ENCODE data around the gene SLC36A2.
"Not testable (repeated sequence)": the region's sequence is repeated elsewhere in the genome, so short reads cannot be mapped to it uniquely, and the experiment has no call there.

SLC36A2 gene

DNA sequence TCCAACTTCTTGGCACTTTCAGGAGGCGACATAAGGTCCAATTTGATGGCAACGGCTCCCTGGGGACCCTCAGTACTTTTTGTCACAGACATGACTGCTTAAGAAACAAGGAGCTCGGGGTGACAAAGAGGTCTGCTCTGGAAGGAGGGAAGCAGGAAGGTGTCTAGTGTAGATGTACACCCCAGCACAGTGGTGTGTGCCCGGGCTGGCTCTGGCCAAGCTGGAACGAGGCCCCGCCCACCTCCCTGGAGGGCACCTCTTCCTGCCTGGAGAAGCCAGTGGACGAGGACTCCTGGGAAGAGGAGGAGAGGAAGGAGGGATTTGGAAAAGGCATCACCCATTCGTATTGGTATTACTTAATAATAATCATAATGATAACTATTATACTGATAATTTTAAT is at the start of gene SLC36A2:
TSS of gene SLC36A2 (minus strand) at position 191 of the 400 bp plus-strand sequence. CDS start at position 92, 99 bp downstream.
- no peak for DNase-seq (ENCODE audit: low read depth in 2 of 2)

DNA sequence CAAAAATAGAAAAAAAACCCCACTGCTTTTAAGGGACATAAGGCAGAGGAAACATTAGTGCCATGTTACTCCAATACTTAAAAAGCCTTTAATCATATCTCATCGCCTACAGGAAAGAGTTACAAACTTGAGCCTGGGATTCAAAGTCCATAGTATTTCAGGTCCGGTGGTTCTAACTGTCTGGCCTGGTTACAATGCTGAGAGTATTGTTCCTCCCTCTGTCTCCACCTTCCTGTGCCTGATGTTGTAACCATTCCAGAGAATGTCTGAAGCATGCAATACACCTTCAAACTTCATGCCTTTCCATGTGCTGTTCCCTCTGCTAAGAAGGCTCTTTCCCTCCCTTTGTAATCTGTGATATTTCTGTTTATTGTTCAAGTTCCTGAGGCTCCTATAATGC is 41.6 kb upstream of the SLC36A2 start:
- DNase-seq (ENCODE audit: low read depth in 2 of 2), result no peak

GRCh38 chr5:151384106-151384505 is 36.7 kb upstream of the SLC36A2 start:
- DNase-seq (ENCODE audit: low read depth in 2 of 2), result no peak

GRCh38 chr5:151383011-151383410 is 35.7 kb upstream of the SLC36A2 start:
- DNase-seq (ENCODE audit: low read depth in 2 of 2), result no peak

DNA sequence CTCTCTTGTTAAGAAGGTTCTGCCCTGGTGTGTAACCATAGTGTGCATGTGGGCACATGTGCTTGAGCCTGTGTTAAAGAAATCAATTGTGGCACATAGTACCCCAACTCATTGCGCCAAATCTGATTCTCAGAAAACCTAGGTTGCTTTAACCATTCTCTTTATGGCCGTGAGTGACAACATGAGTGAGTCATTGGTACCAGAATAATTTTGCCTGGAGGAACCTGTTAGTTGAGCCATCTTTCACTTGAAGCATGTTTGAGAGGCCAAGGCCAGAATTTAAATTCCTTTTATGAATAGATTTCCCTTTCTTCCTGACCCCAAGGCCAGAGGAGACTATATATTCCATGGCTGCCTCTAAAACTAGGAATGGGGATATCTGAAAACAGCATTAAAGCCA is 35.2 kb upstream of the SLC36A2 start:
- no peak for DNase-seq (ENCODE audit: low read depth in 2 of 2)

DNA sequence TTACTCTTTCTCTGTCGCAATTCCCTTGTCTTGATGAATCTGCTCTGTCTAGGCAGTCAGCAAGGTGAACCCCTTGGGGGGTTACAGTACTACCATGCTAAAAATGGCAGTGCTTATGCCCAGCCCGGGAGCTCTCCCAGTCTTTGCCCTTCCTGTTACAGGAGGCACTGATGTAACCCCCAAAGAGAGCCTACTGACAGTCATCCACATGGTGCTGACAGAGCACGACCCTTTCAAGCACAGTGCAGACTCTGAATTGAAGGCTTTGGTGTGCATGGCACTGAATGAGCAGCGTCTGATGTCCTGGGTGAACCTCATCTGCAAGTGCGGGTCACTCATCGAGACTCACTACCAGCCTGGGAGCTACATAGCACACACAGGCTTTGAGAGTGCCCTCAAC is 34.5 kb upstream of the SLC36A2 start:
- DNase-seq (ENCODE audit: low read depth in 2 of 2), result no peak

GRCh38 chr5:151378616-151379015 is 31.3 kb upstream of the SLC36A2 start:
- DNase-seq (ENCODE audit: low read depth in 2 of 2), result no peak

- no peak for DNase-seq (ENCODE audit: low read depth in 2 of 2)
Measured at GRCh38 chr5:151374539-151374938, 27.2 kb upstream of the SLC36A2 start.

DNA sequence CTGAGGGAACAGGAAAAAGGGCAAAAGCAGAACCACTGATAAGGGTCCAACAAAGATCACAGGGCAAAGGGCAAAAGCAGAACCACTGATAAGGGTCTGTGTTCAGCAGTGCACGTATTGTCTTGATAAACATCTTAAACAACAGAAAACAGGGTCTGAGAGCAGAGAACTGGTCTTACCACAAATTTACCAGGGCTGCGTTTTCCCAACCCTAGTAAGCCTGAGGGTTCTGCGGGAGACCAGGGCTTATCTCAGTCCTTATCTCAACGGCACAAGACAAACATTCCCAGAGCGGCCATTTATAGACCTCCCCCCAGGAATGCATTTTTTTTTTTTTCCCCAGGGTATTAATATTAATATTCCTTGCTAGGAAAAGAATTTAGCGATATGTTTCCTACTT is 19.7 kb upstream of the SLC36A2 start:
- DNase-seq (ENCODE audit: low read depth in 2 of 2), result not testable (repeated sequence)

GRCh38 chr5:151363673-151364072 is 16.3 kb upstream of the SLC36A2 start:
- DNase-seq (ENCODE audit: low read depth in 2 of 2), result no peak

- no peak for DNase-seq (ENCODE audit: low read depth in 2 of 2)
Measured at GRCh38 chr5:151362970-151363369, 15.6 kb upstream of the SLC36A2 start.

DNA sequence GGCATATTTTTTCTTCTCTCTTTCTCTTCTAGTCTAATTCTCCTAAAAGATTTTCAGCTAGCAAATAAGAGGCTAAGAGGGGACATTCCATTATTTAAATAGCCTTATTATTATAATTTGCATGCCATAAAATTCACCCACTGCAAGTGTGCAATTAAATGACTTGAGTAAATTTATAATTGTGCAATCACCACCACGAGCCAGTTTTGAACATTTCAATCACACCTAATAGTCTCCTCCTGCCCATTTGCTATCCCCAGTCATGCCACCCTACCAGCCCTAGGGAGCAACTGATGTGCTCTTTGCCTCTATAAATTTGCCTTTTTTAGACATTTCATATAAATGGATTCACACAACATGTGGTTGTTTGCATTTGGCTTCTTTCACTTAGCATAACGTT is 12.0 kb upstream of the SLC36A2 start:
- DNase-seq (ENCODE audit: low read depth in 2 of 2), result no peak

DNA sequence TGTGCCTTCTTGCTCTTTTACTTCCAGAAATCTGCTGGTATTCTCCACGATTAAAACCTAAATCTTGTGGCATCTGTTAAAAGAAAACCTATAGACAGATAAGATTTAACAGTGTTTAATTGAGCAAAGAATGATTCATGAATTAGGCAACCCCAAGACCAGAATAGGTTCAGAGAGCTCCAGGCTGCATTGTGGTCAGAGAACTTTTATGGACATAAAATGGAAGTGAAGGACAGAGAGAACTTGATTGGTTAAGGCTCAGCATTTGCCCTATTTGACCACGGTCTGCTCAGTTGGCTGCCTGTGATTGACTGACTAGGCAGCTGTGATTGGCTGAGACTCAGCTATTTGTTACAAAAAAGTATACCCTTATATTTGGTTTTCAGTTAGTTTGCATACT is 10.4 kb upstream of the SLC36A2 start:
- DNase-seq (ENCODE audit: low read depth in 2 of 2), result no peak

- no peak for DNase-seq (ENCODE audit: low read depth in 2 of 2)
Measured at GRCh38 chr5:151357097-151357496, 9.7 kb upstream of the SLC36A2 start.

DNA sequence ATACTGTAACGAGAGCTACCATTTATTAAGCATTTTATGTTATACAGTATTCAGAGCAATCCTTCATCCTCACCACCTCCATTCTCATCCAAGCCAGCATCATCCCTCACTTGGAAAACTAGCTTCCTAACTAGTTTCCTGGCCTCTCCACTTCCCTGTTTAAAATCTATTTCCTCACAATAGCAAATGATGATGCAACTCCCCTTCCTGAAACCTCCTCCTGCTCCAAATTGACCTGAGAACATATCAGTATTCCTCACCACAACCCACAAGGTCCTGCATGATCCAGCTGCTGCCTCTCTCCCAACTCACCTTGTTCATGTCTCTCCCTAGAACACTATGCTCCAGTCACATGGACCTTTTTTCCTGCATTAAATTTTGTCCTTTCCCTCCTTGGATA is 4.3 kb upstream of the SLC36A2 start:
- DNase-seq (ENCODE audit: low read depth in 2 of 2), result no peak

DNA sequence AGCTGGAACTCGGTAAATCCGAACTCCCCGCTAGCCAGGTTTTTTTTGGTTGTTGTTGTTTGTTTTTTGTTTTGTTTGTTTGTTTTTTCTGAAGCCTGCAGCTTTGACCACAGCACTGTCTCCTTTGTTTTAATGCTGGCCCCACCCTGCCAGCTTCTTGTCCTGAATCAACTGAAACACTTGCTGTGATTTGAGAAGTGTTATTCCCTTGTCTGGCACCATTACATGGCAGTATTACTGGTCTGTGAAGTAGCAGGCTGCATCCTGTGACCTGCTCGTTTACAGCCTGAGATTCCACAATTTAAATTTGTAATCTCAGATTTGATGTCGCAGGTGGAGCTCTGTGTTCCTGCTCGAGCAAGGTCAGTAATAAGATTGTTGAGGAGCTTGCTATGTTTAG is 1.4 kb upstream of the SLC36A2 start:
- DNase-seq (ENCODE audit: low read depth in 2 of 2), result no peak

DNA sequence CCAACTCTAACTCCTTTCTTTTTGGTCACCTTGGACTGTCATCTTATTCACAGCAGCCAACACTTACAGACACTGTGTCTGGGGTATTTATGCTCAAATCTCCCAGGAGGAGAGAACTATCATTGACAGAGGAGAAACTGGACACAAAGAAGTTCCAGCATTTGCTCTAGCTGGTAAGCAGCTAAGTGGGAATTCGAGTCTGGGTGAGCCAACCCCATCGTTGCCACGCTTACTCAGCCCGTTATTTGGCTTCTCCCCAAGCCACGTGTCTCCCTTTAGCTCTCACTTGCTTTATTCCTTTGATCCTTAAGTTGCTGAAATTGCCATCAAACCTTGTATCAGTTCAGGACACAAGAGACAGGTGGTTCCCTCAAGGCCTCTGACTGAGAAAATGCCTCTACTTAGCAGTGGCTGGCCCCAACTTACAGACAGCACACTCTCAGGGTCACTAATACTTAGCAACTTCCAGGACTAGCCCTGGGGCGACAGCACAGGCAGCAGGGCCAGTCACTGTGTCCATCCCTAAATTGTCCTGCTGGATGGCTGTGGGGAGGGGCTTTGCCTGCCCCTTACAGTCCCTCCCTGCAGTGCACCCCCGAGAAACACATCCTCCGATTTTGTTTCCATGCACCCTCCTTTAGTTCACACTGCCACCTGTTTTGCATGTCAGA is 1.4 kb downstream of the SLC36A2 start:
- no peak for DNase-seq (ENCODE audit: low read depth in 2 of 2)

- no peak for DNase-seq (ENCODE audit: low read depth in 2 of 2)
Measured at GRCh38 chr5:151345187-151345807, 2.1 kb downstream of the SLC36A2 start.

DNA sequence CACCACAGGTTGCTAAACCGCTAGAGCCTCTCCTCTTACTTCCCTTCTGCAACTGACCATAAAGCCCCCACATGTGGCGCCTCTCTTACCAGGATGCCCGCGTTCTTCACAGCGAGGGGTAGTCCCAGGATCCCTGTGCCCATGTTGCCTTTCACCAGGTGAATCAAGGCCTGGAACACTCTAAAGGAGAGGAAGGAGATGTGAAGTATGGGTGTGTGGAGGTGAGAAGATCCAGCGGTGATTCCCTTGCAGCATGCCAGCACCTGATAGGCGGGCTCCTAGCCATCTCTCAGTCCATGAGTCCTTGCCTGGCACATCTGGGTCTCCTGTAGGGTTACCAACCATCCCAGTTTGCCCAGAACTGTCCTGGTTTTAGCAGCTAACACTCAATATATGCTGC is 3.3 kb downstream of the SLC36A2 start:
- no peak for DNase-seq (ENCODE audit: low read depth in 2 of 2)

- no peak for DNase-seq (ENCODE audit: low read depth in 2 of 2)
Measured at GRCh38 chr5:151340004-151340403, 7.4 kb downstream of the SLC36A2 start.

DNA sequence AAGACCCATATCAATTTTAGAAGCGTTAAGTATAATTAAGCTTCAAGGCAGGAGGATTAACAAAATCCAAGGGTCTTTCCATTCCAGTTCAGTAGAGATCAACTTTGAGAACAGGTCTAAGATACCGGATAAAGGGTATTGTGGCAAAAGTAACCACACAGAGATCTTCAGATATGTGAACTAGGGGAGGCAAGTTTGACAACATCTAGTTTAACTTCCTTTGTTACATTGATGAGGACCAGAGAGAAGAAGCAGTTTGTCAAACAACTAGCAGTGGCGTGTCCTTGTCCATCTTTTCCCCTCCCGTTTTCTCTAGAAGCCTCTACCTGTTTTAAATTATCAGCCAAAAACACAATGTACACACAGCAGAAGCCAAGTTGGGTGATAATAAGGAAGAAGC is 8.6 kb downstream of the SLC36A2 start:
- no peak for DNase-seq (ENCODE audit: low read depth in 2 of 2)

DNA sequence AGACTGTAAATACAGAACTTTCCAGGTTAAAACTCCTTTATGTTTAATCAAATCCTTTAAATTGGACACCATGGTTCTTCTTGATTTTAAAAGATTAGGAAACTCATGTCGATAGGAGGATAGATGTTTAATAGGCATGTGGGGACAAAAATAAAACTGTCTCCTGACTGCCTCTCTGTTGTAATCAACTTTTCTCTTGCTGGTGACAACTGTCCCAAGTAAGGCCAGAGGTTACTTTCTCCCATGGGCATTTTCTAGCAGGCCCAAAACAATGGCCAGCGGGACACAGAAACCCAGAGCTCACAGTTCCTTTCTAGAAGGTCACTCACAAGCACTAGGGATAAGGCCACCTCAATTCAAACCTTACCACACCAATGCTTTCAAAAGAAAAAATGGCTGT is 14.5 kb downstream of the SLC36A2 start:
- DNase-seq (ENCODE audit: low read depth in 2 of 2), result no peak

- DNase-seq (ENCODE audit: low read depth in 2 of 2), result no peak
Measured at GRCh38 chr5:151328734-151329133, 18.6 kb downstream of the SLC36A2 start.

DNA sequence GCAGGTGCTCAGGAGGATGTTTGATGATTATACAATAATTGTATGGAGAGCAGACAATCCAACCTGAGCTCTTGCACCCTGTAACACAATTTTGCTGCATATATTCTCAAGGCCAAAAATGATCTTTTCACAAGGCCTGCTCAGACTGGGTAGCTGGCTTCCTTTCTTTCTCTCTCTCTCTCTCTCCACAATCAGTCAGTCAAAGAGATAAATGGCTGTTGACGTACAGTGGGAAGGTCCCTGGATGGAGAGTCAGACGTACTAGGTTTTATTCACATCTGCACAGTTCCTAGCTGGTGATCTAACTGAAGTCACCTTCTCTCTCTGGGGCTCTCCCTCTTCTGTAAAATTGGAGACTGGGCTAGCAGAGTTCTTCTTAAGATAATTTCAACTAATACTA is 19.8 kb downstream of the SLC36A2 start:
- DNase-seq (ENCODE audit: low read depth in 2 of 2), result no peak

Data from stimulated activated CD4-positive, alpha-beta T cell treated with anti-CD3 and anti-CD28 coated beads, Interleukin-12 subunit alpha, Interleukin-12 subunit beta, amount 100 ng/mL, for 24 hours (primary cell).